GM19372 (cell line): ENCODE data around the gene ADAMTSL1.
"Not testable (repeated sequence)": the region's sequence is repeated elsewhere in the genome, so short reads cannot be mapped to it uniquely, and the experiment has no call there.

ENCODE experiments used
- ATAC-seq: cut with Tn5 transposase; IDR thresholded peaks from one replicate; pipeline ENCODE4 v1.9.1; 2021; ENCODE audit warnings: mild to moderate bottlenecking, low read depth, moderate library complexity; ENCODE audit not compliant: unreplicated experiment

The ADAMTSL1 gene

GRCh38 chr9:18847576-18848275, 373.8 kb downstream of the ADAMTSL1 start:
- no peak for ATAC-seq

GRCh38 chr9:18848657-18849056, 374.7 kb downstream of the ADAMTSL1 start:
- ATAC-seq, result no peak

GRCh38 chr9:18849270-18849669, 375.3 kb downstream of the ADAMTSL1 start:
- no peak for ATAC-seq

- ATAC-seq, result no peak
Observed at GRCh38 chr9:18849890-18850677, 376.1 kb downstream of the ADAMTSL1 start.

- no peak for ATAC-seq
Observed at GRCh38 chr9:18851069-18851795, 377.3 kb downstream of the ADAMTSL1 start.

- ATAC-seq, result no peak
Observed at GRCh38 chr9:18855656-18856055, 381.7 kb downstream of the ADAMTSL1 start.

GRCh38 chr9:18857334-18857733, 383.4 kb downstream of the ADAMTSL1 start:
- ATAC-seq, result no peak

GRCh38 chr9:18857769-18858168, 383.8 kb downstream of the ADAMTSL1 start:
- ATAC-seq, result no peak

GRCh38 chr9:18861609-18862544, 387.9 kb downstream of the ADAMTSL1 start:
- no peak for ATAC-seq

GRCh38 chr9:18863791-18864190, 389.8 kb downstream of the ADAMTSL1 start:
- ATAC-seq, result no peak

- ATAC-seq, result no peak
Observed at GRCh38 chr9:18864516-18864915, 390.6 kb downstream of the ADAMTSL1 start.

GRCh38 chr9:18865542-18865941, 391.6 kb downstream of the ADAMTSL1 start:
- ATAC-seq, result no peak

- ATAC-seq, result no peak
Observed at GRCh38 chr9:18866121-18866831, 392.3 kb downstream of the ADAMTSL1 start.

GRCh38 chr9:18869725-18870124, 395.8 kb downstream of the ADAMTSL1 start:
- ATAC-seq, result no peak

- ATAC-seq, result no peak
Observed at GRCh38 chr9:18874069-18874468, 400.1 kb downstream of the ADAMTSL1 start.

GRCh38 chr9:18874990-18875389, 401.0 kb downstream of the ADAMTSL1 start:
- not testable (repeated sequence) for ATAC-seq

GRCh38 chr9:18877984-18878383, 404.0 kb downstream of the ADAMTSL1 start:
- no peak for ATAC-seq

- ATAC-seq, result no peak
Observed at GRCh38 chr9:18881758-18882157, 407.8 kb downstream of the ADAMTSL1 start.

GRCh38 chr9:18887546-18887945, 413.6 kb downstream of the ADAMTSL1 start:
- ATAC-seq, result no peak

GRCh38 chr9:18888290-18888689, 414.3 kb downstream of the ADAMTSL1 start:
- ATAC-seq, result no peak
